ENCODE measurements around the gene DNTT.

Gene DNTT

DNA sequence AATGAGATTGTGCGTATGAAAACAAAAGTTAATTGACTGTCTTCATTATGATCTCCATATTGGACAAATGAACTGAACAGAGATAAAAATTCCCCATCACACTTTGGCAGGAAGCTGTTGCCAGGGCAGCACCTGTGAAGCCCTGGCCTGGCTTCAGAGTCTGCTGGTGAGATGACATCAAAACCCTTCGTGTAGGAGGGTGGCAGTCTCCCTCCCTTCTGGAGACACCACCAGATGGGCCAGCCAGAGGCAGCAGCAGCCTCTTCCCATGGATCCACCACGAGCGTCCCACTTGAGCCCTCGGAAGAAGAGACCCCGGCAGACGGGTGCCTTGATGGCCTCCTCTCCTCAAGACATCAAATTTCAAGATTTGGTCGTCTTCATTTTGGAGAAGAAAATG is at the start of gene DNTT:
TSS of gene DNTT (plus strand) at position 205 of the 400 bp plus-strand sequence. CDS start at position 269, 64 bp downstream.
- Mint-ChIP-seq H3K4me1 (peaks cover 44% of the 10 kb centered on the region), H3K27ac (no peak within 1 kb of the TSS), H3K27me3 (peaks cover 5% of the 10 kb centered on the region), H3K36me3 (ENCODE audit: low read depth) (no peaks in the 10 kb centered on the region), H3K9me3 (no peaks in the 10 kb centered on the region), H3K4me3 (no peak within 1 kb of the TSS)
- no peak for ATAC-seq
- DNase-seq: no peak

DNA sequence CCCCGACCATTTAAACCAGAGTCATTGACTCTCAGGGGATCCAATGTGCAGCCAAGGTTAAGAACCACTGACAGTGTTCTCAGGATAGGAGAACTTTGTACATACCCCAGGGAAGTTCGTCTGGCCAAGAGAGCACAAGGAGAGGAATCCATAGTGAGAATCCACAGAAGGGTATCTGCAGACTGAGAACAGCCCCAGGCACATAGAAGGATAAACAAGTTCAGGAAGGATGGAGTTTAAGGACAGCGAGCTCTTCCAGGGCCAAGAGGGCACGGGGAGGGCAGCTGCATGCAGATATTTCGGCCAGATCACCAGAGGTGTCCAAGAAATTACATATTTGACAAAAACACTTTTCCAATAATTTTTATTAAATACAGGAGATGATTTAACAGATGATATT is 49.3 kb upstream of the DNTT start:
- DNase-seq (no peak), ATAC-seq (no peak)
- Mint-ChIP-seq H3K9me3 (no peaks in the 10 kb centered on the region), H3K36me3 (ENCODE audit: low read depth) (no peaks in the 10 kb centered on the region), H3K4me1 (peaks cover under 1% of the 10 kb centered on the region), H3K4me3 (no peak overlapping the region), H3K27ac (no peak overlapping the region), H3K27me3 (no peaks in the 10 kb centered on the region)

DNA sequence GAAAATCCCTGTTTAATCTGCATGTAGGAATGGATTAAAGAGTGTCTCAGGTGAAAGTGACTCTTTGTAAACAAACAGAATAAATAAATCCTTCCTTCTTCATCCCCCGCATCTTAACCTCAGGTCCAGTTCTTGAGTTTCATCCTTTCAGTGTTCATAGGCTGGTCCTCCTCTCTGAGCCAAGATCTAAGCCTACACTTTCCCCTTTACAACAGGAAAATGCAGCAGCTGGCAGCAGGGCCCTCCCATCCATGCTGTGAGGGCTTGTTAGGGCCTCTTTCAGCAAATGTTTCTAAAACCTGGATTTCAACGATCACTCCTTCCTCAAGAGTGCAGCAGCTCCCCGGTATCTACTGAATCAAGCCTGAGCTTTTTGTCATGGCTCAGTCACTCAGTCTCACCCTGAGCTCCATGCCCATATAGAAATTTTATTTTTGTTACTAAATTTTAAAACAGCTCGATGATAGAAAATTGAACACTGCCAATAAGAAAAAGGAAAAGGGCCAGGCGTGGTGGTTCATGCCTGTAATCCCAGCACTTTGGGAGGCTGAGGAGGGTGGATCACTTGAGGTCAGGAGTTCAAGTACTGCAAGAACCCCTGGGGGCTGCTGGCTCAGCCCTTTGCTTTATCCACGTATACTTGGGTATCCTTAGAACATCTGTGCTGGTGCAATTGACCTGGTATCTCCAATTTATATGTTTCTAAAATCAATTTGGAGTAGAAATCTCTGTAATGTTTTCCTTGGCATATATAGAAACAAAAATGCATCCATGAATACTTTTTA is 48.5 kb upstream of the DNTT start:
- Mint-ChIP-seq H3K4me3 (no peak overlapping the region), H3K9me3 (no peaks in the 10 kb centered on the region), H3K36me3 (ENCODE audit: low read depth) (no peaks in the 10 kb centered on the region), H3K27me3 (no peaks in the 10 kb centered on the region), H3K27ac (no peak overlapping the region), H3K4me1 (peaks cover 4% of the 10 kb centered on the region)
- ATAC-seq (no peak), DNase-seq (no peak)

DNA sequence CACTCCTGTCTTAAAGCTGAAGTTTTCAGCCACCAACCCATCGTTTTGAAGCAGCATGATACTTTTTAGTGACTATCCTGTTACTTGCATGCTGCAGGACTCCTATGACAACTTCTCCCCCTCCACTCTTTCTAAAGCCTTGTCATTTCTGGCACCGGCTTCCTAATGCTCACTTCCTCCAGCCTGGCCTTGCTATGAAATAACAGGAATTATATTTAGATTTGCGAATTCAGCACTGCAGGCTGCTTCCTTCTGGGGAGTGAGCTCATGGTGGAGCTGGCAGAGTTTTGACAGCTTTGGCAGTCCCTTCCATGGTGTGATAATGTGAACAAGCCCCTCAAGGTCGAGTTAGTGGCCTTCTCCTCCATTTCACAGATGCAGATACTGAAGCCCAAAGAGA is 46.3 kb upstream of the DNTT start:
- Mint-ChIP-seq H3K4me3 (no peak overlapping the region), H3K9me3 (no peaks in the 10 kb centered on the region), H3K4me1 (peaks cover 4% of the 10 kb centered on the region), H3K27me3 (no peaks in the 10 kb centered on the region), H3K27ac (no peak overlapping the region), H3K36me3 (ENCODE audit: low read depth) (no peaks in the 10 kb centered on the region)
- no peak for ATAC-seq
- no peak for DNase-seq

DNA sequence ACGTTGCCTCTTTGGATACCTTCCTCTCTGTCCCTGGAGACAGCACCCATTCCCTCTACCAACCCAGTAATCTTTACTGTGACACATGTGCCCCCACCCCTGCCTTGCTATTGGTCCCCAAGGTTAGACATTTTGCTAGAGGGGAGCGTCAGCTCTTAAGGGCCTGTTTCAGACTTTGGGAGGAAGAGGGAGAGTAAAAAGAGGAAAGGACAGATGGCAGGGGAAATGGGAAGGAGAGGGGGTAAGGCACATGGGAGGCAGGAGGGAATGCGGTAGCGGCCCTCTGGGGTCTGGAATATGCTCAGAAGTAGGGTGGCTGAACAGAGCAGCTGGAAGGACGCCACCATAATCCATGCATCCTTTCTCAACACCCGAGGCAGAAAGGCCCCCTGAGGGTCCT is 45.1 kb upstream of the DNTT start:
- Mint-ChIP-seq H3K27ac (no peak overlapping the region), H3K36me3 (ENCODE audit: low read depth) (no peaks in the 10 kb centered on the region), H3K9me3 (no peaks in the 10 kb centered on the region), H3K4me3 (no peak overlapping the region), H3K4me1 (peaks cover 4% of the 10 kb centered on the region), H3K27me3 (no peaks in the 10 kb centered on the region)
- DNase-seq: no peak
- ATAC-seq: no peak

DNA sequence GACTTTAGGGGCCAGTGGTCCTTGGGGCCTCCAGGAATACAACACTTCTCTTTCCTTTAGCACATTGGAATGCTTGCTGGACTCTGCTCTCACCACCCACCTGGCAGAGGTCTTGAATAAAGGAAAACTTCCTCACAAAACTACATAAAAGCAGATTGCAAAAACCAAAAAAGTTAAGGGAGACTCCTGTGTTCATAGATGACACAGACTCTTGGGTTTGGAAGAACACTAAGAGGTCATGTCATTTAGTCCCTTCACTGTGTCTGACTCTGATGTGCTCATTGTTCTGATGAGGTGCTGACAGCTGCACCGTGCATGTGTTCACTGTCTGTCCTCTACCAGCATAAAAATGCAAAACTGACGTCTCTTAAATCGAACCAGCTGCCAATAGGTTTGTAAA is 44.2 kb upstream of the DNTT start:
- H3K27me3 Mint-ChIP-seq: no peaks in the 10 kb centered on the region
- H3K9me3 Mint-ChIP-seq: no peaks in the 10 kb centered on the region
- H3K4me3 Mint-ChIP-seq: no peak overlapping the region
- ATAC-seq (no peak), DNase-seq (no peak)
- no peaks in the 10 kb centered on the region for H3K36me3 Mint-ChIP-seq (ENCODE audit: low read depth)
- H3K27ac Mint-ChIP-seq: no peak overlapping the region
- H3K4me1 Mint-ChIP-seq: peaks cover 4% of the 10 kb centered on the region

DNA sequence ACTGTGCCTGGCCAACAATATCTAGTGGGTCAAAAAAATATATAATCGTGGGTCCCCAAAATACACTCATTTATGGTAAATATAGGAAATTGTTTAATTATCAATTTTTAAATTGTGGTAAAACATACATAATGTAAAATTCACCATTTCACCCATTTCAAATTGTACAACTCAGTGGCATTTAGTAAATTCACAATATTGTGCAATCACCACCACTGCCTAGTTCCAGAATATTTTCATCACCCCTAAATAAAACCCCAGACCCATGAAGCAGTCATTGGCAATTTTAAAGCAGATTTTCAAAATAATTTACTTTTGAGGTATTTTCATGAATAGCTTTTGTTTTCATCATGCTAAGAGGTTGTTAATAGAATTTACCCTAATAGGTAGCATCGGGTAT is 43.1 kb upstream of the DNTT start:
- Mint-ChIP-seq H3K4me3 (no peak overlapping the region), H3K9me3 (no peaks in the 10 kb centered on the region), H3K4me1 (peaks cover 6% of the 10 kb centered on the region), H3K36me3 (ENCODE audit: low read depth) (no peaks in the 10 kb centered on the region), H3K27me3 (no peaks in the 10 kb centered on the region), H3K27ac (no peak overlapping the region)
- DNase-seq (no peak), ATAC-seq (no peak)

DNA sequence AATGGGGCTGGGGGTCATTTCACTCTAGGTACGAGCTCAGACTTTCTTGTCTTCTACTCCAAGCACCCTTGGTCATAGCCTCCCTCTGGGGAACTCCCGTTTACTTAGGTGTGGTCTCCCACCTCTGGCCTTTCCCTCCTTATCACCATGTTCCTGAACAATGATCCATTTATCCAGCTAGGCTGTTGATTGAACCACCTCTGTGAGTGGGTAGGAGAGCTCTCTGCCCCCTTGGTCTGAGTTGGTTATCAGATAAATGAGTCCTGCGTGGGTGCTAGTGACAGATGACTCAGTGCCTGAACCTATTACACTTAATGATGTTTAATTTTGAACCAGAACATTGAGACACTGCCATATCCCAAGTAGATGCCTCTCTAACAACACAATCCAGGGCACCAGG is 42.3 kb upstream of the DNTT start:
- Mint-ChIP-seq H3K27ac (no peak overlapping the region), H3K4me1 (peaks cover 8% of the 10 kb centered on the region)

DNA sequence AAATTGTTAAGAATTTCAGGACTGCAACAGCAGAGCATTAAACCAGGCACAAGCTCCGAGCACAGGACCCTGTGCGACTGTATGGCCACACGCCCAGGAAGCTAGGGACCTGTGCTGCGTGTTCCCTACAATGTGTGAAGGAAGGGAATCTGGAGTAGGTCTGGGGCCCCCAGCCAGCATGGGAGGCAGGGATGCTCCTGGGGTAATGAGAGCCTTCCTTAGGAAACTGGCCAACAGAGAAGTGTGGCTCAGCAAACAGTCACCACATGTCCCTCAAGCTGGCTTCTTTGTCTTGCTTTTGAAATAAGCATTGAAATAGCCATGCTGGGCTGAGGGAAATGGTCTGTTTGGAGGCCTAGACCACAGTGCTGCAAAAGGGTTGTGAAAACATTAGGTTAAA is 41.1 kb upstream of the DNTT start:
- Mint-ChIP-seq H3K4me1 (peaks cover 14% of the 10 kb centered on the region), H3K27ac (no peak overlapping the region), H3K4me3 (no peak overlapping the region), H3K9me3 (no peaks in the 10 kb centered on the region), H3K27me3 (no peaks in the 10 kb centered on the region), H3K36me3 (ENCODE audit: low read depth) (no peaks in the 10 kb centered on the region)
- no peak for ATAC-seq
- DNase-seq: no peak

More for the DNA sequence above, 42.3 kb upstream of the DNTT start:
- Mint-ChIP-seq H3K36me3 (ENCODE audit: low read depth) (no peaks in the 10 kb centered on the region), H3K27me3 (no peaks in the 10 kb centered on the region), H3K4me3 (no peak overlapping the region), H3K9me3 (no peaks in the 10 kb centered on the region)
- ATAC-seq: no peak
- no peak for DNase-seq

DNA sequence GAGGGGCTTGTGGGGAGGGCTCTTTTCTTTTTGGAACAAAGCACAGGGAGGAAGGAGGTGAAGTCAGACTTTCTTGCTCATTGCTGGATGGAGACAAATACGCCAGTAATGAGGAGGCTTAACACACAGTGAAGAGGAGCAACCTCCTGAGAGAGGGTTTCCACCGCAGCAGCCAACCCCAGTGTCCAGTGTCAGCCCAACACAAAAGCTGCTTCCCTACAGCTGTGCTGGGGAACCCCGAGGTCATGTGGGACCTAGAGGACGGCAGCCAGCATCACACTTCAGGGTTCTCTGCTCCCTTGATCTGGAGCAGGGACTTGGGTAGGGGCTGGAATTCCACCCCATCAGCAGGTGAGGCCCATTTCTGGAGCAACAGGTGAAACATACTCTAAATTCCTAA is 40.6 kb upstream of the DNTT start:
- ATAC-seq (no peak), DNase-seq (no peak)
- Mint-ChIP-seq H3K36me3 (ENCODE audit: low read depth) (no peaks in the 10 kb centered on the region), H3K27me3 (no peaks in the 10 kb centered on the region), H3K4me3 (no peak overlapping the region), H3K27ac (no peak overlapping the region), H3K9me3 (no peaks in the 10 kb centered on the region), H3K4me1 (peaks cover 14% of the 10 kb centered on the region)

DNA sequence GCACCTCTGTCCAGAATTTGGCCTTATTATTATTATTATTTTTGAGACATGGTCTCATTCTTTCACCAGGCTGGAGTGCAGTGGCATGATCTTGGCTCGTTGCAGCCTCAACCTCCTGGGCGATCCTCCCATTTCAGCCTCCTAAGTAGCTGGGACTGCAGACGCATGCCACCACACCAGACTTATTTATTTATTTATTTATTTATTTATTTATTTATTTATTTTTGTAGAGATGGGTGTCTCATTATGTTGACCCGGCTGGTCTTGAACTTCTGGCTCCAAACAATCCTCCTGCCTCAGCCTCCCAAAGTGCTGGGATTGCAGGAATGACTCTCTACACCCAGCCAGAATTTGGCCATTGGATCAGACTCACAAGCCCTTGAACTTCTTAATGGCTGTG is 39.3 kb upstream of the DNTT start:
- DNase-seq: no peak
- Mint-ChIP-seq H3K4me3 (no peak overlapping the region), H3K4me1 (peaks cover 13% of the 10 kb centered on the region), H3K27ac (no peak overlapping the region), H3K36me3 (ENCODE audit: low read depth) (no peaks in the 10 kb centered on the region), H3K9me3 (no peaks in the 10 kb centered on the region), H3K27me3 (peaks cover 1% of the 10 kb centered on the region)
- ATAC-seq: no peak

DNA sequence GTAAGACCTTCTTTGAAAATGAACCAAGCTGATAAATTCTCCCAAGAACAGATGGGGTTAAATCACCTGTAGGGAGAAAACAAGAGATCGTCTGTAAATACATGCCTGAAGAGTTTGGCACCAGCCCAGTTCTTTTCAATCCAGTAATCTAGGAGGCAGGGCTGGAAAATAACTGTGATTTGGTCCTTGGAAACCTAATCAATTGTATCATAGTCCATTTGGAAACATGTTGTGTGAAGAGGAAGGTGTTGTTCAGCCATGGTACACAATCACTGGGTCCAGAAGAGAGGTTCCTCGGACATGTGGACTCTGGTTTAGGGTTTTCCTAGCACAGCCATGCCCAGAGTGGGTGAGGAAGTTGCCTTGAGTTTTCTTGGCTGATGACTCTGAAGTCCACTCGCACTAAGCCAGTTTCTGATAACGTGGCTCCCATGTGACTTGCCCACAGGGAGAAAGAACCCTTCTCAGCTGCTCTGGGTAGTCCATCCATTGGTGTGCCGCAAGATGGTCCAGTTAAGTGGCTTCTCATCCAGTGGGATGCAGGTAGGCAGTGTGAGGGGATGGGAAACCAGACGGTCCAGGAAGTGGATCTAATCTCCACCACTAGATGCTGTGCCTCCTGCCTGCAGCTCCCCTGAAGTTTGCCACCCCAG is 38.0 kb upstream of the DNTT start:
- ATAC-seq (no peak), DNase-seq (no peak)
- no peaks in the 10 kb centered on the region for H3K9me3 Mint-ChIP-seq
- no peaks in the 10 kb centered on the region for H3K36me3 Mint-ChIP-seq (ENCODE audit: low read depth)
- peaks cover 1% of the 10 kb centered on the region for H3K27me3 Mint-ChIP-seq
- peaks cover 9% of the 10 kb centered on the region for H3K4me1 Mint-ChIP-seq
- no peak overlapping the region for H3K27ac Mint-ChIP-seq
- no peak overlapping the region for H3K4me3 Mint-ChIP-seq

DNA sequence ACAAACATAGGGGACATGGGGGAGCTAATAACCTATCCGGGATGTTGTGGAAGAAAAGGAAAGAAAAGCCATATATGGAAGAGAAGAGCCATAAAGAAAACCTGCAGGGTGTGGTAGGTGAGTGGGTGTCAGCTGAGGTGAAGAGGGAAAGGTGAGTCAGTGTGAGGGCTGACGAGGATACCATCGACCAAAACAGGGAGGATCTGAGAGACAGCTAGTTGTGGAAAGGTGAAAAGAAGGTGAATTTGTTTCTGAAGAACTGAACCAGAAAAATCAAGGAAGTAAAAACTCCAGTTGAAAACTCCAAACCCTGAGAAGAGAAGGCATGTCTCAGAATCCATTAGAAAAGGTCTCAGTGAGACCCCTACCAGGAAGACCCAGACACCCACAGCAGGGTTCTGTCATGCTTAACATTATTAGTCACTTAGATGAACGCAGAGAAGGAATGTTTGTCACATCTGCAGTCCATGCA is 37.0 kb upstream of the DNTT start:
- no peak overlapping the region for H3K4me3 Mint-ChIP-seq
- H3K27ac Mint-ChIP-seq: peak overlapping the region; percentile 11
- peaks cover 9% of the 10 kb centered on the region for H3K4me1 Mint-ChIP-seq
- no peak for DNase-seq
- no peaks in the 10 kb centered on the region for H3K9me3 Mint-ChIP-seq
- peaks cover 1% of the 10 kb centered on the region for H3K27me3 Mint-ChIP-seq
- ATAC-seq: no peak
- no peaks in the 10 kb centered on the region for H3K36me3 Mint-ChIP-seq (ENCODE audit: low read depth)

DNA sequence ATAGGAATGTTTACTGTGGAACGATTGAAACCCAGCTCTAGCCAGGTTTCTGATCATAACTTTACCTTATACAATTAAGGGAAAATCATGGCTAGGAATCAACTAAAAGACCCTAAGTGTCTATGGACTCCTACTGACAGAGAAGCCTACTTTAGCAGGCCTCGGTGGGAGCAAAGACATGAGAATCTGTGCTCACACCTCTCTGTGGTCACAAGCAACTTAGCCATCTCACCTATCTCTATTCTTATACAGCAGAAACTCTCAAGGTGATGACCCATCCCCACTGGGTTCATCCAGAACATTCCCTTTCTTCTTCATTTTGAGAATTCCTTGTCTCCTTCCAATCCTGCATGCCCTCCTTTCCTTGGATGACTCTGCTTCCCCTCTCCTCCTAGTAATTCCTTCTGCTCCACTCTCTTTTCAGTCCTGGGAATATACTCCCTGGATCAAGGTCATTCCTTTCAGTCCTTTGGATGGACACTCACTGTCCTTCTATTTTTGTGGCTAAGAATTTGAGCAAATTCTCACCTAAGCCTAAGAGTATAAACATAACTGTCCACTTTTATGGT is 35.8 kb upstream of the DNTT start:
- no peak overlapping the region for H3K27ac Mint-ChIP-seq

More for the DNA sequence above, 35.8 kb upstream of the DNTT start:
- DNase-seq: no peak
- peak overlapping the region; percentile 23 for H3K4me3 Mint-ChIP-seq
- H3K9me3 Mint-ChIP-seq: no peaks in the 10 kb centered on the region
- H3K36me3 Mint-ChIP-seq (ENCODE audit: low read depth): no peaks in the 10 kb centered on the region
- H3K27me3 Mint-ChIP-seq: peaks cover 1% of the 10 kb centered on the region
- H3K4me1 Mint-ChIP-seq: peaks cover 13% of the 10 kb centered on the region
- no peak for ATAC-seq
